Measurements from ENCODE around the gene CASP3. TPM values are rescaled to one million over a fixed set of nuclear protein-coding genes. Genes with fewer than 3 reads are reported as not detected.
A peak's percentile ranks its signal among the peaks of the same experiment; 100 is the strongest.
"Not testable (repeated sequence)": the region's sequence is repeated elsewhere in the genome, so short reads cannot be mapped to it uniquely, and the experiment has no call there.

CASP3 gene
- total and polyA plus RNA-seq, 9 of the 15 experiments (the other 6 are each of a cell fraction or from before 2014, with no cell fraction given) = 17.6 to 40.1 (median 31.8) TPM

DNA sequence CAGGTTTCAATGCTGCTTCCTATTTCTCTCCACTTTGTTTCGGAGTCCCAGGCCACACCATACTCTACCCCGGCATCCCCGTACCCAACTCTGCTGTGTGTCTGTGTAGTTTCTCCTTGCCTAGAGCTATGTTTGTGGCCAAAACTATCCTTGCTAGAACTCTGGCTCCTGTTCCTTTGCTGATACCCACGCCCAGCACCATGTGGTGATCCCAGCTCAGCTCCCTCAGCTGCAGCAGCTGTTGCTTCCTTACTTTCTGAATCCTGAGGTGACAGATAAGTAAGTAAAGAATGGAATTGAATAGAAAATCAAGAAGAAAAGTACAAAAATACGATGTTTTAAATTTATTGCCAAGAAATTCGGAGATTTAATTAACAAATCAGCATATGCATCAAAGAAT, 55.8 kb downstream of the CASP3 start:
- no peak overlapping the region for H3K9ac ChIP-seq (ENCODE audit: insufficient read depth in 1 of 2, low read depth in 2 of 2, low read length in 2 of 2)
- H3K36me3 ChIP-seq (ENCODE audit: control insufficient read depth, insufficient read depth, low read length) = no peaks in the 10 kb centered on the region
- FAIRE-seq = no peak
- in situ Hi-C loops (cut with MboI) (no loop called here), intact Hi-C loops (cut with micrococcal nuclease) (no loop called here)
- ATAC-seq = no peak
- no peaks in the 10 kb centered on the region for H3K27me3 ChIP-seq (ENCODE audit: control insufficient read depth in 2 of 2, insufficient read depth in 2 of 2, low read length in 2 of 2)
- no peak overlapping the region for H3K4me2 ChIP-seq (ENCODE audit: insufficient read depth, low read length)
- no peaks in the 10 kb centered on the region for H3K9me3 ChIP-seq (replicated peaks; ENCODE audit: control insufficient read depth, insufficient read depth, low read depth, low read length)
- TF ChIP-seq ZNF311 (CRISPR knock-in tag; IDR thresholded peaks at IDR 0.05) (no peak), ZNF212 (CRISPR knock-in tag; IDR thresholded peaks at IDR 0.05) (no peak), FOXM1 (IDR thresholded peaks at IDR 0.05; ENCODE audit: low read depth) (no peak), FOXM1 (CRISPR knock-in tag; IDR thresholded peaks at IDR 0.05; ENCODE audit: low read depth) (no peak), SMAD3 (CRISPR knock-in tag; conservative IDR thresholded peaks at IDR 0.05) (no peak), HDAC1 (IDR thresholded peaks at IDR 0.05) (no peak), RB1 (IDR thresholded peaks at IDR 0.05; ENCODE audit: low read depth) (no peak), CEBPG (CRISPR knock-in tag; IDR thresholded peaks at IDR 0.05) (no peak), CEBPG (tag; conservative IDR thresholded peaks at IDR 0.05 in 1 of 2, IDR thresholded peaks at IDR 0.05 in 1 of 2) (no peak), BHLHE40 (IDR thresholded peaks at IDR 0.05; ENCODE audit: low read length) (no peak), SMARCA4 (IDR thresholded peaks at IDR 0.05) (no peak), MAFG (tag; conservative IDR thresholded peaks at IDR 0.05) (no peak), TRIM24 (IDR thresholded peaks at IDR 0.05) (no peak)
- TF ChIP-seq, protein P1, sequence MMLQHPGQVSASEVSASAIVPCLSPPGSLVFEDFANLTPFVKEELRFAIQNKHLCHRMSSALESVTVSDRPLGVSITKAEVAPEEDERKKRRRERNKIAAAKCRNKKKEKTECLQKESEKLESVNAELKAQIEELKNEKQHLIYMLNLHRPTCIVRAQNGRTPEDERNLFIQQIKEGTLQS (IDR thresholded peaks at IDR 0.05) = no peak
- TF ChIP-seq, protein P1 (CRISPR knock-in tag; conservative IDR thresholded peaks at IDR 0.05) = no peak
- CTCF ChIA-PET (ENCODE audit: low intra/inter-chr PET ratio) = no interaction called here
- BruUV-seq (replicated peaks) = no TSS peak
- H2AFZ ChIP-seq (ENCODE audit: low read depth, low read length) = peak overlapping the region; percentile 58; the same call in 1 of the 2 replicates
- no peaks in the 10 kb centered on the region for H4K20me1 ChIP-seq (replicated peaks; ENCODE audit: control insufficient read depth, insufficient read depth, low read length)
- peaks cover 0 to 13% of the 10 kb centered on the region in 2 experiments; a peak in 3 of 5 replicates for H3K4me1 ChIP-seq (replicated peaks in 1 of 2; ENCODE audit: control insufficient read depth in 2 of 2, insufficient read depth in 2 of 2, low read length in 2 of 2)
- no peaks in the 10 kb centered on the region for H3K79me2 ChIP-seq (ENCODE audit: control insufficient read depth, insufficient read depth, low read length)
- H3K27ac ChIP-seq (ENCODE audit: extremely low read depth, low read depth, low read length) = no peak overlapping the region
- no peaks in the 10 kb centered on the region for H3K9me1 ChIP-seq (ENCODE audit: control insufficient read depth, insufficient read depth, low read length)
- 31% methylated on average over 6 of the region's 6 CpGs for WGBS (ENCODE audit: insufficient coverage, low coverage, missing lambda C conversion rate)
- DNase-seq (ENCODE audit: extremely low read depth in 1 of 4, low spot score in 3 of 4) = no peak
- H3K4me3 ChIP-seq = no peak overlapping the region
- POLR2A ChIA-PET = no interaction called here

DNA sequence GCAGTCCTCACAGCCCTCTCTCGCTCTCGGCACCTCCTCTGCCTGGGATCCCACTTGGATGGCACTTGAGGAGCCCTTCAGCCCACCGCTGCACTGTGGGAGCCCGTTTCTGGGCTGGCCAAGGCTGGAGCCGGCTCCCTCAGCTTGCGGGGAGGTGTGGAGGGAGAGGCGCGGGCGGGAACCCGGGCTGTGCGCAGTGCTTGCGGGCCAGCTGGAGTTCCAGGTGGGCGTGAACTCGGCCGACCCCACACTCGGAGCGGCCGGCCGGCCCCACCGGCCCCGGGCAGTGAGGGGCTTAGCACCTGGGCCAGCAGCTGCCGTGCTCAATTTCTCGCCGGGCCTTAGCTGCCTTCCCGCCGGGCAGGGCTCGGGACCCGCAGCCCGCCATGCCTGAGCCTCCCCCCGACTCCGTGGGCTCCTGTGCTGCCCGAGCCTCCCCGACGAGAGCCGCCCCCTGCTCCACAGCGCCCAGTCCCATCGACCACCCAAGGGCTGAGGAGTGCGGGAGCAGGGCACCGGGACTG, 57.4 kb downstream of the CASP3 start:
- H3K4me2 ChIP-seq (ENCODE audit: insufficient read depth, low read length); H3K36me3 ChIP-seq (ENCODE audit: control insufficient read depth, insufficient read depth, low read length); H4K20me1 ChIP-seq (replicated peaks; ENCODE audit: control insufficient read depth, insufficient read depth, low read length); H3K9ac ChIP-seq (ENCODE audit: insufficient read depth in 1 of 2, low read depth in 2 of 2, low read length in 2 of 2); intact Hi-C loops (cut with micrococcal nuclease); H3K27me3 ChIP-seq (ENCODE audit: control insufficient read depth in 2 of 2, insufficient read depth in 2 of 2, low read length in 2 of 2); H3K79me2 ChIP-seq (ENCODE audit: control insufficient read depth, insufficient read depth, low read length); H3K9me3 ChIP-seq (replicated peaks; ENCODE audit: control insufficient read depth, insufficient read depth, low read depth, low read length); H2AFZ ChIP-seq (ENCODE audit: low read depth, low read length); H3K27ac ChIP-seq (ENCODE audit: extremely low read depth, low read depth, low read length); FAIRE-seq; H3K4me3 ChIP-seq; H3K9me1 ChIP-seq (ENCODE audit: control insufficient read depth, insufficient read depth, low read length); CTCF ChIA-PET (ENCODE audit: low intra/inter-chr PET ratio); in situ Hi-C loops (cut with MboI); H3K4me1 ChIP-seq (replicated peaks in 1 of 2; ENCODE audit: control insufficient read depth in 2 of 2, insufficient read depth in 2 of 2, low read length in 2 of 2); DNase-seq (ENCODE audit: extremely low read depth in 1 of 4, low spot score in 3 of 4); ATAC-seq; BruUV-seq (replicated peaks): not testable (repeated sequence)
- POLR2A ChIA-PET = interaction anchor here (0.6 kb wide), 1 partner anchor 387 kb away, joined by 3 read pairs; no protein-coding TSS in a partner anchor
- 66% methylated on average over 19 of the region's 39 CpGs for WGBS (ENCODE audit: insufficient coverage, low coverage, missing lambda C conversion rate)
